SH-SY5Y (cell line): ENCODE measurements around the gene PAPSS2.

ENCODE experiments used
- GATA2 ChIP-seq: IDR thresholded peaks from 2 replicates; pipeline ENCODE4 v1.6.1; 2011; ENCODE audit warnings: mild to moderate bottlenecking, low read depth, low read length
- GATA3 ChIP-seq: IDR thresholded peaks from 2 replicates; pipeline ENCODE4 v1.6.1; 2011; ENCODE audit warnings: low read depth, mild to moderate bottlenecking, low read length, moderate library complexity

GRCh38 chr10:87695074-87695473 lies 35.4 kb downstream of the PAPSS2 start:
- TF ChIP-seq GATA3 (no peak), GATA2 (no peak)
